Right lobe of liver (tissue), 6 donors: Measurements from ENCODE around the gene KLK15. TPM values are rescaled to one million over a fixed set of nuclear protein-coding genes. Genes with fewer than 3 reads are reported as not detected.

Experiments
- ATAC-seq, 4 donors: fragments of 200-7000 bp; cut with Tn5 transposase; one replicate each; pipeline ENCODE4 v1.9.1; 2020; ENCODE audit warnings: mild to moderate bottlenecking in 4 of 4, moderate library complexity in 4 of 4
- DNase-seq, 3 donors: peaks; one replicate each; pipeline ENCODE4 v3.0.0-alpha.2; 2020
- H3K27ac ChIP-seq, 3 donors: fragments of 200-600 bp; one replicate each; pipeline ENCODE4 v1.8.0; 2022
- H3K27me3 ChIP-seq, 2 donors: fragments of 200-600 bp; one replicate each; pipeline ENCODE4 v1.8.0; 2022
- H3K36me3 ChIP-seq, 4 donors: fragments of 200-600 bp; sonication (generic) in 1 of 4; one replicate each; pipeline versions ENCODE4 v1.5.1 to v1.8.0; 2017 to 2022; ENCODE audit warnings: control low read depth in 1 of 4
- H3K4me1 ChIP-seq, 4 donors: fragments of 200-600 bp; sonication (generic) in 1 of 4; one replicate each; pipeline versions ENCODE4 v1.5.1 to v1.8.0; 2017 to 2022; ENCODE audit warnings: control low read depth in 1 of 4
- H3K4me3 ChIP-seq, 3 donors: fragments of 200-600 bp; one replicate each; pipeline ENCODE4 v1.8.0; 2022
- H3K9me3 ChIP-seq, 4 donors: fragments of 200-600 bp; sonication (generic) in 1 of 4; one replicate each; pipeline versions ENCODE4 v1.5.1 to v1.8.0; 2017 to 2022; ENCODE audit warnings: control low read depth in 1 of 4
- CTCF ChIP-seq, 4 donors: fragments of 200-600 bp in 3 of 4; fragments of 450-650 bp in 1 of 4; IDR thresholded peaks; one replicate each; pipeline versions ENCODE4 v1.5.1 to v1.8.0; 2016 to 2022; ENCODE audit warnings: antibody characterized with exemption in 4 of 4, mild to moderate bottlenecking in 2 of 4
- POLR2A ChIP-seq: fragments of 450-650 bp; IDR thresholded peaks from one replicate; pipeline ENCODE4 v1.6.1; 2017; ENCODE audit warnings: antibody characterized with exemption, mild to moderate bottlenecking
- WGBS: methylation state at CpG from one replicate; pipeline ENCODE4 v1.1.6; 2018; ENCODE audit warnings: low coverage, low lambda C conversion rate; ENCODE audit not compliant: insufficient coverage; ENCODE audit errors: missing lambda C conversion rate; 5-methylcytosine and 5-hydroxymethylcytosine counted together
- intact Hi-C, 2 donors: fragments of 100-400 bp; cut with DNase I; formaldehyde crosslinking; loops; one replicate each; pipeline versions ENCODE4 v1.11.2 to v1.14.1; 2022
- total RNA-seq, 6 experiments: library from RNA; depleted of rRNA in 2 of 6; stranded (reverse); fragments of >200 nt in 2 of 6; fragmentation: NEBNext Ultra II Directional in 3 of 6; extraction: Animal tissue kit (Norgen Biotek cat#: 25700) in 3 of 6; gene quantifications; one replicate each; pipeline versions ENCODE4 v1.1.0 to v1.2.4, GENCODE V29; 2016 to 2023
- donor health status: DM: no; HTN: yes; CAD: no.
- donor health status: DM: no; HTN: no; CAD: no.
- donor health status: DM: no; HTN: no; CAD: no.
- donor health status: DM: no; HTN: yes; CAD: no.
- donor health status: DM: no; HTN: yes; CAD: no.

Gene KLK15
- total RNA-seq, 6 experiments from 2014 or later: not detected

GRCh38 chr19:50833802-50834167 is 411 bp upstream of the KLK15 start:
- TF ChIP-seq POLR2A (no peak), CTCF (IDR thresholded peaks at IDR 0.05) (no peak)
- no peaks in the 10 kb centered on the region for H3K36me3 ChIP-seq
- no peak overlapping the region for H3K4me3 ChIP-seq
- ATAC-seq: no peak
- DNase-seq: no peak
- 87% methylated on average over 5 of the region's 6 CpGs for WGBS
- intact Hi-C loops: no loop called here
- peaks cover 0 to 3% (median 0%) of the 10 kb centered on the region in 4 donors for H3K4me1 ChIP-seq
- no peaks in the 10 kb centered on the region for H3K9me3 ChIP-seq
- no peaks in the 10 kb centered on the region for H3K27me3 ChIP-seq
- H3K27ac ChIP-seq: no peak overlapping the region

DNA sequence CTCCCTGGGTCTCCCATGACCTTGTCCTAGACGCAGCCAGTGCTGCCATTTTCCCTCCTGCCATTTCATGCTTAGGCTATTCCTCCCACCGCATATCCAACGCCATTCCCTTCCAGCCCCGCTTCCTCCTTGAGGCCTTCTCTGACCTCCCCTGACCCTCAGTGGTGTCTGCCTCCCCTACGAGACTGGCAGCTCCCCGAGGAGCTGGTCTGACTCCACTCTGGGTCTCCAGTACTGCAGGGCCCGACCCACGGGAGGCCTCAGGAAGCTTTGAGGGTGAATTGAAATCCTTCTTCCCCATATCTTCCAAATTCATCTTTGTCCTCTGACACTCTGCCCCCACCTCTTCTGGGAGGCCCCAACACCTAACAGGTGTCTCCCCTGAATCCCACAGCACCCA is 708 bp downstream of the KLK15 start:
- TF ChIP-seq CTCF (IDR thresholded peaks at IDR 0.05): no peak
- TF ChIP-seq POLR2A: no peak
- H3K27me3 ChIP-seq: no peaks in the 10 kb centered on the region
- intact Hi-C loops: no loop called here
- no peak overlapping the region for H3K4me3 ChIP-seq
- ATAC-seq (no peak), DNase-seq (no peak)
- no peaks in the 10 kb centered on the region for H3K36me3 ChIP-seq
- 85% methylated on average over 4 of the region's 8 CpGs for WGBS
- H3K27ac ChIP-seq: no peak overlapping the region
- H3K9me3 ChIP-seq: no peaks in the 10 kb centered on the region
- H3K4me1 ChIP-seq: peaks cover 0 to 3% (median 0%) of the 10 kb centered on the region in 4 donors

DNA sequence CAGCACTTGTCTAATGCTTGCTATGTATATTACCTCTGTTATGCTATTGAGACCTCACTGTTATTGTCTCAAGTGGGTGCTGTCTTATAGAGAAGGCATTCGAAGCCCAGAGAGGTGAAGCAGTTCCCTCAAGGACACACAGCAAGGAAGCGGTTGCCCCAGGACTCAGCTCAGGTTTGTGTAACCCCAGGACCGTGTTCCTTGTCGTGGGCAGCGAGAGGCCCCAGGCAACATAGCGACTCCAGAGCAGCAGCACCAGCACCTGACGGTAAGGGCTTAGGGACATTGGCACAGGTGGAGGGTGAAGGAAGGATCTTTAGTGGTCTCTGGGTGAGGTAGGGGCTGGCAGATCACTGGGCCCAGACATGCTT is 2.4 kb downstream of the KLK15 start:
- H3K27me3 ChIP-seq: no peaks in the 10 kb centered on the region
- peaks cover 0 to under 1% (median 0%) of the 10 kb centered on the region in 4 donors for H3K4me1 ChIP-seq
- intact Hi-C loops: no loop called here
- WGBS: no CpG with 5 or more reads among the region's 7 CpGs
- H3K4me3 ChIP-seq: no peak overlapping the region
- no peak for ATAC-seq
- H3K27ac ChIP-seq: no peak overlapping the region
- no peaks in the 10 kb centered on the region for H3K9me3 ChIP-seq
- no peaks in the 10 kb centered on the region for H3K36me3 ChIP-seq
- no peak for DNase-seq
- TF ChIP-seq POLR2A (no peak), CTCF (IDR thresholded peaks at IDR 0.05) (no peak)

DNA sequence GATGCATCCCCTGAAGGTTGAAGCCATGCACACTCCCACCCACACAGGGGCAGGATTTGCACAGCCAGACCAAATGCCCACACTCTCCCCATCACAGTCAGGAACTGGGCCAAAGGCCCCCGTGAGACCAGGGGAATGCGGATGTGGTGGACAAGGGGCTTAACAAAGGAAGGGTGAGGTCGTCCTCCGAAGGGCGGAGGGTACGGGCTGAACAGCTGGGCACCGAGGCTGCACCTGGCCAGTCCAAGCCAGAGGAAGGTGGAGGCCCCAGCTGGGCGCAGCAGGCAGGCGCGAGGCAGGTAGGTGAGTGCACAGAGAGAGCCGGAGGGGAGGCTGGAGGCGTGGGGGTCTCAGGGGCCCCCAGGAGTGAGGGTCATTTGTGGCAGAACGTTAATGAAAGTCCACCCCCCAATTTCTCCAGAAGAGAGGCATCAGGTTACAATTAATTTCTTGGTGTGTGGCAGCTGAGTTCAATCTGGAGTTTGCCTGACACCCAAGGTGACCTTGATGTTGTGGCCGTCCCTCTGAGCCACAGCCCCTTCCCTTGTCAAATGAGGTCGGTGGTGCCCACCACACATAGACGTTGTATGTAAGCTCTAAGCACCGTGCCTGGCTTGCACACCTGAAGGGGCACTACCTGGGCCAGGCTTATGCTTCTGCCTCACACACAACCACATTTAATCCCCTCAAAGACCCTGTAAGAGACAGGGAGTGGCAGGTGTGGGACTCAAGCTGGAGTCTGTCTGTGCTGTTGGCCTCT is 2.9 kb downstream of the KLK15 start:
- DNase-seq (no peak), ATAC-seq (peak in 1 of 4 donors; percentile 6)
- no peaks in the 10 kb centered on the region for H3K36me3 ChIP-seq
- TF ChIP-seq CTCF (IDR thresholded peaks at IDR 0.05): no peak
- no peak for TF ChIP-seq POLR2A
- H3K4me3 ChIP-seq: no peak overlapping the region
- no peaks in the 10 kb centered on the region for H3K9me3 ChIP-seq
- no peak overlapping the region for H3K27ac ChIP-seq
- no peaks in the 10 kb centered on the region for H3K4me1 ChIP-seq
- no peaks in the 10 kb centered on the region for H3K27me3 ChIP-seq
- intact Hi-C loops: no loop called here
- WGBS: 40% methylated on average over 1 of the region's 17 CpGs
